GM23338 (cell line): Measurements from ENCODE around the gene NDRG3. TPM values are rescaled to one million over a fixed set of nuclear protein-coding genes. Genes with fewer than 3 reads are reported as not detected.

ENCODE experiments used
- ATAC-seq: fragments of 200-7000 bp; cut with Tn5 transposase; 3 replicates; pipeline ENCODE4 v1.9.1; 2020
- DNase-seq: peaks from one replicate; pipeline ENCODE4 v3.0.0-alpha.2; 2015; ENCODE audit warnings: low spot score
- H2AFZ ChIP-seq: fragments of 200-600 bp; sonication (generic); 2 replicates; pipeline ENCODE4 v1.8.0; 2016; ENCODE audit warnings: antibody characterized with exemption, mild to moderate bottlenecking, moderate library complexity
- H3F3A ChIP-seq: fragments of 200-600 bp; sonication (generic); replicated peaks from 2 replicates; pipeline ENCODE4 v1.8.0; 2017; ENCODE audit warnings: antibody characterized with exemption, mixed run types, low read depth
- H3K27ac ChIP-seq: fragments of 200-600 bp; sonication (generic); 2 replicates; pipeline ENCODE4 v1.6.1; 2016; ENCODE audit warnings: low read depth
- H3K27me3 ChIP-seq: fragments of 200-600 bp; sonication (generic); 2 replicates; pipeline ENCODE4 v1.8.0; 2016; ENCODE audit warnings: mild to moderate bottlenecking, mixed run types, moderate library complexity; ENCODE audit not compliant: insufficient read depth
- H3K36me3 ChIP-seq: fragments of 200-600 bp; sonication (generic); 2 replicates; pipeline ENCODE4 v1.8.0; 2016; ENCODE audit warnings: mild to moderate bottlenecking; ENCODE audit not compliant: insufficient read depth
- H3K4me1 ChIP-seq: fragments of 200-600 bp; sonication (generic); 2 replicates; pipeline ENCODE4 v1.8.0; 2016; ENCODE audit warnings: mild to moderate bottlenecking, moderate library complexity; ENCODE audit not compliant: insufficient read depth
- H3K4me2 ChIP-seq: fragments of 200-600 bp; sonication (generic); 2 replicates; pipeline ENCODE4 v1.7.1; 2017; ENCODE audit warnings: mixed run types
- H3K4me3 ChIP-seq: fragments of 200-600 bp; sonication (generic); 2 replicates; pipeline ENCODE4 v1.6.1; 2016; ENCODE audit warnings: mixed run types
- H3K79me2 ChIP-seq: fragments of 200-600 bp; sonication (generic); replicated peaks from 2 replicates; pipeline ENCODE4 v1.8.0; 2017; ENCODE audit warnings: mild to moderate bottlenecking; ENCODE audit not compliant: insufficient read depth
- H3K9me2 ChIP-seq: fragments of 200-600 bp; sonication (generic); 2 replicates; pipeline ENCODE4 v1.8.0; 2017; ENCODE audit not compliant: insufficient read depth
- H4K20me1 ChIP-seq: fragments of 200-600 bp; sonication (generic); replicated peaks from 2 replicates; pipeline ENCODE4 v1.8.0; 2017; ENCODE audit warnings: mild to moderate bottlenecking; ENCODE audit not compliant: insufficient read depth
- H3K27ac Mint-ChIP-seq: 2 replicates; pipeline ENCODE4 v1.8.0; 2020; ENCODE audit warnings: inconsistent platforms, mild to moderate bottlenecking, moderate library complexity, mixed read lengths
- H3K27me3 Mint-ChIP-seq: 3 replicates; pipeline ENCODE4 v1.8.0; 2022; ENCODE audit warnings: low read depth, mild to moderate bottlenecking, moderate library complexity, mixed read lengths, inconsistent platforms; ENCODE audit not compliant: insufficient read depth, poor library complexity
- H3K36me3 Mint-ChIP-seq: 3 replicates; pipeline ENCODE4 v1.8.0; 2021; ENCODE audit warnings: low read depth, mild to moderate bottlenecking, inconsistent platforms, moderate library complexity, mixed read lengths
- H3K4me1 Mint-ChIP-seq: 3 replicates; pipeline ENCODE4 v1.8.0; 2020; ENCODE audit warnings: mild to moderate bottlenecking, inconsistent platforms, mixed read lengths
- H3K4me3 Mint-ChIP-seq: 3 replicates; pipeline ENCODE4 v1.8.0; 2021; ENCODE audit warnings: moderate library complexity, mild to moderate bottlenecking, inconsistent platforms, mixed read lengths
- H3K9me3 Mint-ChIP-seq: 3 replicates; pipeline ENCODE4 v1.8.0; 2020; ENCODE audit warnings: moderate library complexity, mild to moderate bottlenecking, inconsistent platforms, mixed read lengths
- JUNB ChIP-seq: IDR thresholded peaks from one replicate; pipeline ENCODE4 v1.6.1; 2016; ENCODE audit warnings: antibody characterized with exemption; ENCODE audit not compliant: unreplicated experiment
- NANOG ChIP-seq: IDR thresholded peaks from 2 replicates; pipeline ENCODE4 v1.6.1; 2016; ENCODE audit warnings: antibody characterized with exemption, borderline replicate concordance
- polyA plus RNA-seq: library from polyadenylated mRNA; unstranded; fragments of >200 nt; fragmentation: Nextera tagmentation; extraction: Ambion mirVana; gene quantifications from 2 replicates; pipeline ENCODE4 v1.2.1, GENCODE V29; 2016
- total RNA-seq: library from RNA; depleted of rRNA; stranded (reverse); fragments of >200 nt; shearing (Covaris generic); gene quantifications from 2 replicates; pipeline ENCODE4 v1.2.3, GENCODE V29; 2014
- TF ChIP-seq, protein P1 (sequence below): fragments of 250-450 bp; sonication (Bioruptor Pico); IDR thresholded peaks from 2 replicates; pipeline ENCODE4 v1.5.0; 2020; ENCODE audit warnings: mild to moderate bottlenecking, moderate library complexity
- TF ChIP-seq, protein P2 (sequence below), 2 experiments: fragments of 200-600 bp in 1 of 2; sonication (generic) in 1 of 2; conservative IDR thresholded peaks; 2 replicates each; pipeline versions ENCODE4 v1.5.1 to v1.6.1; 2016 to 2017; ENCODE audit warnings: antibody characterized with exemption in 2 of 2, low read depth in 2 of 2, mild to moderate bottlenecking in 2 of 2, moderate library complexity in 1 of 2
- TF ChIP-seq, protein P3 (sequence below): IDR thresholded peaks from one replicate; pipeline ENCODE4 v1.6.1; 2018; ENCODE audit warnings: antibody characterized with exemption; ENCODE audit not compliant: unreplicated experiment

NDRG3 gene
- total and polyA plus RNA-seq, 2 experiments from 2014 or later, result 18.6 to 24.0 TPM

DNA sequence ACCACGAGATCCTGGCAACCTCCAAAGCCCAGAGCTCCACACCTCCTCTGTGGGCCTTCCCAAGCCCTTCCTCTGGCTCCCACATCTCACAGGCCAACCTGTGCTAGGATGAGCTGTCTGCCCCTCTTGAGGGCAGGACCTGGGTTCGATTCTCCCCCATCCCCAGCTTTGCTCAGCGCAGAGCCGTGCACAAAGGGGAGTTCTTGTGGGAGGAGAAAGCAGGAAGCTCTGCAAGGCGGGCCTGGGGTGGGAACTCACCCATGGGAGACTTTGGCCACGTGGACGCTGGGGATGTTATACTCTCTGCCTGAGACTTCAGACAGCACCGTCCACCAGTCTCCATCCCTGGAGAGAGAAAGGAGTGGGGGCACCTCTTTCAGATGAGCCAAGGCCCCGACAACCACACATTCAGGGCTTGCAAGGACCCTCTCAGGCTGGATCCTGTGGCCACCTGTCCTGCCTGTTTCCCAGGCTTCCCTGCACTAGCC is 112.6 kb downstream of the NDRG3 start (continued):
- TF ChIP-seq, protein P1, sequence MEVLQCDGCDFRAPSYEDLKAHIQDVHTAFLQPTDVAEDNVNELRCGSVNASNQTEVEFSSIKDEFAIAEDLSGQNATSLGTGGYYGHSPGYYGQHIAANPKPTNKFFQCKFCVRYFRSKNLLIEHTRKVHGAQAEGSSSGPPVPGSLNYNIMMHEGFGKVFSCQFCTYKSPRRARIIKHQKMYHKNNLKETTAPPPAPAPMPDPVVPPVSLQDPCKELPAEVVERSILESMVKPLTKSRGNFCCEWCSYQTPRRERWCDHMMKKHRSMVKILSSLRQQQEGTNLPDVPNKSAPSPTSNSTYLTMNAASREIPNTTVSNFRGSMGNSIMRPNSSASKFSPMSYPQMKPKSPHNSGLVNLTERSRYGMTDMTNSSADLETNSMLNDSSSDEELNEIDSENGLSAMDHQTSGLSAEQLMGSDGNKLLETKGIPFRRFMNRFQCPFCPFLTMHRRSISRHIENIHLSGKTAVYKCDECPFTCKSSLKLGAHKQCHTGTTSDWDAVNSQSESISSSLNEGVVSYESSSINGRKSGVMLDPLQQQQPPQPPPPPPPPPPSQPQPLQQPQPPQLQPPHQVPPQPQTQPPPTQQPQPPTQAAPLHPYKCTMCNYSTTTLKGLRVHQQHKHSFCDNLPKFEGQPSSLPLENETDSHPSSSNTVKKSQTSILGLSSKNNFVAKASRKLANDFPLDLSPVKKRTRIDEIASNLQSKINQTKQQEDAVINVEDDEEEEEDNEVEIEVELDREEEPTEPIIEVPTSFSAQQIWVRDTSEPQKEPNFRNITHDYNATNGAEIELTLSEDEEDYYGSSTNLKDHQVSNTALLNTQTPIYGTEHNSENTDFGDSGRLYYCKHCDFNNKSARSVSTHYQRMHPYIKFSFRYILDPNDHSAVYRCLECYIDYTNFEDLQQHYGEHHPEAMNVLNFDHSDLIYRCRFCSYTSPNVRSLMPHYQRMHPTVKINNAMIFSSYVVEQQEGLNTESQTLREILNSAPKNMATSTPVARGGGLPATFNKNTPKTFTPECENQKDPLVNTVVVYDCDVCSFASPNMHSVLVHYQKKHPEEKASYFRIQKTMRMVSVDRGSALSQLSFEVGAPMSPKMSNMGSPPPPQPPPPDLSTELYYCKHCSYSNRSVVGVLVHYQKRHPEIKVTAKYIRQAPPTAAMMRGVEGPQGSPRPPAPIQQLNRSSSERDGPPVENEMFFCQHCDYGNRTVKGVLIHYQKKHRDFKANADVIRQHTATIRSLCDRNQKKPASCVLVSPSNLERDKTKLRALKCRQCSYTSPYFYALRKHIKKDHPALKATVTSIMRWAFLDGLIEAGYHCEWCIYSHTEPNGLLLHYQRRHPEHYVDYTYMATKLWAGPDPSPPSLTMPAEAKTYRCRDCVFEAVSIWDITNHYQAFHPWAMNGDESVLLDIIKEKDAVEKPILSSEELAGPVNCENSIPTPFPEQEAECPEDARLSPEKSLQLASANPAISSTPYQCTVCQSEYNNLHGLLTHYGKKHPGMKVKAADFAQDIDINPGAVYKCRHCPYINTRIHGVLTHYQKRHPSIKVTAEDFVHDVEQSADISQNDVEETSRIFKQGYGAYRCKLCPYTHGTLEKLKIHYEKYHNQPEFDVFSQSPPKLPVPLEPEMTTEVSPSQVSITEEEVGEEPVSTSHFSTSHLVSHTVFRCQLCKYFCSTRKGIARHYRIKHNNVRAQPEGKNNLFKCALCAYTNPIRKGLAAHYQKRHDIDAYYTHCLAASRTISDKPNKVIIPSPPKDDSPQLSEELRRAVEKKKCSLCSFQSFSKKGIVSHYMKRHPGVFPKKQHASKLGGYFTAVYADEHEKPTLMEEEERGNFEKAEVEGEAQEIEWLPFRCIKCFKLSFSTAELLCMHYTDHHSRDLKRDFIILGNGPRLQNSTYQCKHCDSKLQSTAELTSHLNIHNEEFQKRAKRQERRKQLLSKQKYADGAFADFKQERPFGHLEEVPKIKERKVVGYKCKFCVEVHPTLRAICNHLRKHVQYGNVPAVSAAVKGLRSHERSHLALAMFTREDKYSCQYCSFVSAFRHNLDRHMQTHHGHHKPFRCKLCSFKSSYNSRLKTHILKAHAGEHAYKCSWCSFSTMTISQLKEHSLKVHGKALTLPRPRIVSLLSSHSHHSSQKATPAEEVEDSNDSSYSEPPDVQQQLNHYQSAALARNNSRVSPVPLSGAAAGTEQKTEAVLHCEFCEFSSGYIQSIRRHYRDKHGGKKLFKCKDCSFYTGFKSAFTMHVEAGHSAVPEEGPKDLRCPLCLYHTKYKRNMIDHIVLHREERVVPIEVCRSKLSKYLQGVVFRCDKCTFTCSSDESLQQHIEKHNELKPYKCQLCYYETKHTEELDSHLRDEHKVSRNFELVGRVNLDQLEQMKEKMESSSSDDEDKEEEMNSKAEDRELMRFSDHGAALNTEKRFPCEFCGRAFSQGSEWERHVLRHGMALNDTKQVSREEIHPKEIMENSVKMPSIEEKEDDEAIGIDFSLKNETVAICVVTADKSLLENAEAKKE (CRISPR knock-in tag), result no peak
- TF ChIP-seq NANOG, result no peak

DNA sequence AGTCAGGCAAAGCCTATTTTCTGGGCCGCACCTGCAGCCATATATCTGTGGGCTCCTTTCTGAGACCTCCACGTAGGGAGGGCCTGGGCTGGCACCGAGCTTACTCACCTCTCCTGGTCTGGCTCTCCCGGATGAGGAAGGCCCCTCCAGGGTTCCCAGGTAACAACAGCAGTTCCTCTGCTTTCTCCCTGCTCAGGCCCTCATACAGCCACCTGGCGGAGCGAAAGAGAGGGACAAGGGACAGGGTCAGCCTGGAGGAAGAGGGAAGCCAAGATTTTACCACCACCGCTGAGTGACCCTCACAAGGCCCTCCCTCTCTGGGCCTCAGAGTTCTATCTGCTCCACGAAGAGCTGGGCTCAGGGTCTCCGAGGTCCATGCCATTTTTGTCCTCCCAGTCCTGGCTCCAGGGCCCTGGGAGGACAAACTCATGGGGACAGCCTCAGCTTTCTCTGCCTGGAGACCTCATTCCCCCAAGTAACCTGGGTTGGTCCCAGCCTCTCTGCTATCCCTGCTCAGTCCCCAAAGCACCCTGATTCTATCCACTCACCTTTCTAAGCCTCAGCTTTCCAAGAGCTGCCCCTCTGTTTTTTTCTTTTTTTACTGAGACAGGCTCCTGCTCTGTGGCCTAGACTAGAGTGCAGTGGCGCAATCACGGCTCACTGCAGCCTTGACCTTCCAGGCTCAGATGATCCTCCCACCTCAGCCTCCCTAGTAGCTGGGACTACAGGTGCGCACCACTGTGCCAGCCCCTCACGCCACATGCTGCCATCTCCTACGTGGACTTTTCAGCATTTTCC is 113.2 kb downstream of the NDRG3 start:
- no peaks in the 10 kb centered on the region for H3K4me1 ChIP-seq
- Mint-ChIP-seq H3K27me3 (peaks cover 8% of the 10 kb centered on the region), H3K4me3 (no peak overlapping the region), H3K4me1 (peaks cover 3% of the 10 kb centered on the region; the same call in 2 of the 3 replicates), H3K36me3 (no peaks in the 10 kb centered on the region; the same call in 2 of the 3 replicates), H3K27ac (no peak overlapping the region), H3K9me3 (no peaks in the 10 kb centered on the region)
- no peaks in the 10 kb centered on the region for H3F3A ChIP-seq
- H3K4me2 ChIP-seq, result no peak overlapping the region
- no peaks in the 10 kb centered on the region for H4K20me1 ChIP-seq
- no peak overlapping the region for H3K4me3 ChIP-seq
- TF ChIP-seq, protein P2, sequence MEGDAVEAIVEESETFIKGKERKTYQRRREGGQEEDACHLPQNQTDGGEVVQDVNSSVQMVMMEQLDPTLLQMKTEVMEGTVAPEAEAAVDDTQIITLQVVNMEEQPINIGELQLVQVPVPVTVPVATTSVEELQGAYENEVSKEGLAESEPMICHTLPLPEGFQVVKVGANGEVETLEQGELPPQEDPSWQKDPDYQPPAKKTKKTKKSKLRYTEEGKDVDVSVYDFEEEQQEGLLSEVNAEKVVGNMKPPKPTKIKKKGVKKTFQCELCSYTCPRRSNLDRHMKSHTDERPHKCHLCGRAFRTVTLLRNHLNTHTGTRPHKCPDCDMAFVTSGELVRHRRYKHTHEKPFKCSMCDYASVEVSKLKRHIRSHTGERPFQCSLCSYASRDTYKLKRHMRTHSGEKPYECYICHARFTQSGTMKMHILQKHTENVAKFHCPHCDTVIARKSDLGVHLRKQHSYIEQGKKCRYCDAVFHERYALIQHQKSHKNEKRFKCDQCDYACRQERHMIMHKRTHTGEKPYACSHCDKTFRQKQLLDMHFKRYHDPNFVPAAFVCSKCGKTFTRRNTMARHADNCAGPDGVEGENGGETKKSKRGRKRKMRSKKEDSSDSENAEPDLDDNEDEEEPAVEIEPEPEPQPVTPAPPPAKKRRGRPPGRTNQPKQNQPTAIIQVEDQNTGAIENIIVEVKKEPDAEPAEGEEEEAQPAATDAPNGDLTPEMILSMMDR (conservative IDR thresholded peaks at IDR 0.05; ENCODE audit: low read depth in 2 of 2), result peak; percentile 38 to 68
- TF ChIP-seq, protein P3, sequence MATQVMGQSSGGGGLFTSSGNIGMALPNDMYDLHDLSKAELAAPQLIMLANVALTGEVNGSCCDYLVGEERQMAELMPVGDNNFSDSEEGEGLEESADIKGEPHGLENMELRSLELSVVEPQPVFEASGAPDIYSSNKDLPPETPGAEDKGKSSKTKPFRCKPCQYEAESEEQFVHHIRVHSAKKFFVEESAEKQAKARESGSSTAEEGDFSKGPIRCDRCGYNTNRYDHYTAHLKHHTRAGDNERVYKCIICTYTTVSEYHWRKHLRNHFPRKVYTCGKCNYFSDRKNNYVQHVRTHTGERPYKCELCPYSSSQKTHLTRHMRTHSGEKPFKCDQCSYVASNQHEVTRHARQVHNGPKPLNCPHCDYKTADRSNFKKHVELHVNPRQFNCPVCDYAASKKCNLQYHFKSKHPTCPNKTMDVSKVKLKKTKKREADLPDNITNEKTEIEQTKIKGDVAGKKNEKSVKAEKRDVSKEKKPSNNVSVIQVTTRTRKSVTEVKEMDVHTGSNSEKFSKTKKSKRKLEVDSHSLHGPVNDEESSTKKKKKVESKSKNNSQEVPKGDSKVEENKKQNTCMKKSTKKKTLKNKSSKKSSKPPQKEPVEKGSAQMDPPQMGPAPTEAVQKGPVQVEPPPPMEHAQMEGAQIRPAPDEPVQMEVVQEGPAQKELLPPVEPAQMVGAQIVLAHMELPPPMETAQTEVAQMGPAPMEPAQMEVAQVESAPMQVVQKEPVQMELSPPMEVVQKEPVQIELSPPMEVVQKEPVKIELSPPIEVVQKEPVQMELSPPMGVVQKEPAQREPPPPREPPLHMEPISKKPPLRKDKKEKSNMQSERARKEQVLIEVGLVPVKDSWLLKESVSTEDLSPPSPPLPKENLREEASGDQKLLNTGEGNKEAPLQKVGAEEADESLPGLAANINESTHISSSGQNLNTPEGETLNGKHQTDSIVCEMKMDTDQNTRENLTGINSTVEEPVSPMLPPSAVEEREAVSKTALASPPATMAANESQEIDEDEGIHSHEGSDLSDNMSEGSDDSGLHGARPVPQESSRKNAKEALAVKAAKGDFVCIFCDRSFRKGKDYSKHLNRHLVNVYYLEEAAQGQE, result no peak
- no peak for TF ChIP-seq JUNB
- H3K9me2 ChIP-seq, result no peaks in the 10 kb centered on the region
- DNase-seq (peak; percentile 80), ATAC-seq (peak; percentile 95)
- H3K27me3 ChIP-seq, result no peaks in the 10 kb centered on the region
- H3K27ac ChIP-seq, result no peak overlapping the region
- no peaks in the 10 kb centered on the region for H3K36me3 ChIP-seq
- H3K79me2 ChIP-seq, result no peaks in the 10 kb centered on the region
- peak overlapping the region; percentile 72; the same call in 1 of the 2 replicates for H2AFZ ChIP-seq
